ENCODE results near the gene FALEC. TPM values are rescaled to one million over a fixed set of nuclear protein-coding genes. Genes with fewer than 3 reads are reported as not detected.

FALEC gene
- total and polyA plus RNA-seq, 2 of the 8 experiments (the other 6 are each of a cell fraction or from before 2014, with no cell fraction given): not detected

DNA sequence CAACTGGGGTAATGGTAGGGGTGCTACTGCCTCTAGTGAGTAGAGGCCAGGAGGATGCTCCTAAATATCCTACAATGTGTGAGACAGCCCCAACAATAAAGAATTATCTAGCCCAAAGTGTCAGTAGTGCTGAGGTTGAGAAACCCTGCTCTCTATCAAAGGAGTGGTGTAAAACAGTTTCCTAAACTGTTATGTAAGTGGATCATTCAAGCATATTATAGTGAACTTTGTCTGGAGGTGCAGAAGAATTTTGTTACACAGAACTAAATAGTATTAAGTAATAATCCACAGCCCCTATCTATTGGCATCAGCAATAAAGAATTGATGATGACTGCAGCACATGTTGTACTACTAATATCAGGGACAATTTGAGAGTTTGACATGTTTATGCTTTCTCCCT lies 48.6 kb upstream of the FALEC start (continued):
- TF ChIP-seq, protein P1, sequence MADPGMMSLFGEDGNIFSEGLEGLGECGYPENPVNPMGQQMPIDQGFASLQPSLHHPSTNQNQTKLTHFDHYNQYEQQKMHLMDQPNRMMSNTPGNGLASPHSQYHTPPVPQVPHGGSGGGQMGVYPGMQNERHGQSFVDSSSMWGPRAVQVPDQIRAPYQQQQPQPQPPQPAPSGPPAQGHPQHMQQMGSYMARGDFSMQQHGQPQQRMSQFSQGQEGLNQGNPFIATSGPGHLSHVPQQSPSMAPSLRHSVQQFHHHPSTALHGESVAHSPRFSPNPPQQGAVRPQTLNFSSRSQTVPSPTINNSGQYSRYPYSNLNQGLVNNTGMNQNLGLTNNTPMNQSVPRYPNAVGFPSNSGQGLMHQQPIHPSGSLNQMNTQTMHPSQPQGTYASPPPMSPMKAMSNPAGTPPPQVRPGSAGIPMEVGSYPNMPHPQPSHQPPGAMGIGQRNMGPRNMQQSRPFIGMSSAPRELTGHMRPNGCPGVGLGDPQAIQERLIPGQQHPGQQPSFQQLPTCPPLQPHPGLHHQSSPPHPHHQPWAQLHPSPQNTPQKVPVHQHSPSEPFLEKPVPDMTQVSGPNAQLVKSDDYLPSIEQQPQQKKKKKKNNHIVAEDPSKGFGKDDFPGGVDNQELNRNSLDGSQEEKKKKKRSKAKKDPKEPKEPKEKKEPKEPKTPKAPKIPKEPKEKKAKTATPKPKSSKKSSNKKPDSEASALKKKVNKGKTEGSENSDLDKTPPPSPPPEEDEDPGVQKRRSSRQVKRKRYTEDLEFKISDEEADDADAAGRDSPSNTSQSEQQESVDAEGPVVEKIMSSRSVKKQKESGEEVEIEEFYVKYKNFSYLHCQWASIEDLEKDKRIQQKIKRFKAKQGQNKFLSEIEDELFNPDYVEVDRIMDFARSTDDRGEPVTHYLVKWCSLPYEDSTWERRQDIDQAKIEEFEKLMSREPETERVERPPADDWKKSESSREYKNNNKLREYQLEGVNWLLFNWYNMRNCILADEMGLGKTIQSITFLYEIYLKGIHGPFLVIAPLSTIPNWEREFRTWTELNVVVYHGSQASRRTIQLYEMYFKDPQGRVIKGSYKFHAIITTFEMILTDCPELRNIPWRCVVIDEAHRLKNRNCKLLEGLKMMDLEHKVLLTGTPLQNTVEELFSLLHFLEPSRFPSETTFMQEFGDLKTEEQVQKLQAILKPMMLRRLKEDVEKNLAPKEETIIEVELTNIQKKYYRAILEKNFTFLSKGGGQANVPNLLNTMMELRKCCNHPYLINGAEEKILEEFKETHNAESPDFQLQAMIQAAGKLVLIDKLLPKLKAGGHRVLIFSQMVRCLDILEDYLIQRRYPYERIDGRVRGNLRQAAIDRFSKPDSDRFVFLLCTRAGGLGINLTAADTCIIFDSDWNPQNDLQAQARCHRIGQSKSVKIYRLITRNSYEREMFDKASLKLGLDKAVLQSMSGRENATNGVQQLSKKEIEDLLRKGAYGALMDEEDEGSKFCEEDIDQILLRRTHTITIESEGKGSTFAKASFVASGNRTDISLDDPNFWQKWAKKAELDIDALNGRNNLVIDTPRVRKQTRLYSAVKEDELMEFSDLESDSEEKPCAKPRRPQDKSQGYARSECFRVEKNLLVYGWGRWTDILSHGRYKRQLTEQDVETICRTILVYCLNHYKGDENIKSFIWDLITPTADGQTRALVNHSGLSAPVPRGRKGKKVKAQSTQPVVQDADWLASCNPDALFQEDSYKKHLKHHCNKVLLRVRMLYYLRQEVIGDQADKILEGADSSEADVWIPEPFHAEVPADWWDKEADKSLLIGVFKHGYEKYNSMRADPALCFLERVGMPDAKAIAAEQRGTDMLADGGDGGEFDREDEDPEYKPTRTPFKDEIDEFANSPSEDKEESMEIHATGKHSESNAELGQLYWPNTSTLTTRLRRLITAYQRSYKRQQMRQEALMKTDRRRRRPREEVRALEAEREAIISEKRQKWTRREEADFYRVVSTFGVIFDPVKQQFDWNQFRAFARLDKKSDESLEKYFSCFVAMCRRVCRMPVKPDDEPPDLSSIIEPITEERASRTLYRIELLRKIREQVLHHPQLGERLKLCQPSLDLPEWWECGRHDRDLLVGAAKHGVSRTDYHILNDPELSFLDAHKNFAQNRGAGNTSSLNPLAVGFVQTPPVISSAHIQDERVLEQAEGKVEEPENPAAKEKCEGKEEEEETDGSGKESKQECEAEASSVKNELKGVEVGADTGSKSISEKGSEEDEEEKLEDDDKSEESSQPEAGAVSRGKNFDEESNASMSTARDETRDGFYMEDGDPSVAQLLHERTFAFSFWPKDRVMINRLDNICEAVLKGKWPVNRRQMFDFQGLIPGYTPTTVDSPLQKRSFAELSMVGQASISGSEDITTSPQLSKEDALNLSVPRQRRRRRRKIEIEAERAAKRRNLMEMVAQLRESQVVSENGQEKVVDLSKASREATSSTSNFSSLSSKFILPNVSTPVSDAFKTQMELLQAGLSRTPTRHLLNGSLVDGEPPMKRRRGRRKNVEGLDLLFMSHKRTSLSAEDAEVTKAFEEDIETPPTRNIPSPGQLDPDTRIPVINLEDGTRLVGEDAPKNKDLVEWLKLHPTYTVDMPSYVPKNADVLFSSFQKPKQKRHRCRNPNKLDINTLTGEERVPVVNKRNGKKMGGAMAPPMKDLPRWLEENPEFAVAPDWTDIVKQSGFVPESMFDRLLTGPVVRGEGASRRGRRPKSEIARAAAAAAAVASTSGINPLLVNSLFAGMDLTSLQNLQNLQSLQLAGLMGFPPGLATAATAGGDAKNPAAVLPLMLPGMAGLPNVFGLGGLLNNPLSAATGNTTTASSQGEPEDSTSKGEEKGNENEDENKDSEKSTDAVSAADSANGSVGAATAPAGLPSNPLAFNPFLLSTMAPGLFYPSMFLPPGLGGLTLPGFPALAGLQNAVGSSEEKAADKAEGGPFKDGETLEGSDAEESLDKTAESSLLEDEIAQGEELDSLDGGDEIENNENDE (IDR thresholded peaks at IDR 0.05; ENCODE audit: insufficient replicate concordance, low read length): no peak
- TF ChIP-seq SP1 (IDR thresholded peaks at IDR 0.05; ENCODE audit: low read depth, low read length): no peak
- TF ChIP-seq, protein P2, sequence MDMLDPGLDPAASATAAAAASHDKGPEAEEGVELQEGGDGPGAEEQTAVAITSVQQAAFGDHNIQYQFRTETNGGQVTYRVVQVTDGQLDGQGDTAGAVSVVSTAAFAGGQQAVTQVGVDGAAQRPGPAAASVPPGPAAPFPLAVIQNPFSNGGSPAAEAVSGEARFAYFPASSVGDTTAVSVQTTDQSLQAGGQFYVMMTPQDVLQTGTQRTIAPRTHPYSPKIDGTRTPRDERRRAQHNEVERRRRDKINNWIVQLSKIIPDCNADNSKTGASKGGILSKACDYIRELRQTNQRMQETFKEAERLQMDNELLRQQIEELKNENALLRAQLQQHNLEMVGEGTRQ (IDR thresholded peaks at IDR 0.05; ENCODE audit: low read length): no peak
